Subcutaneous adipose tissue (tissue), 4 donors: ENCODE measurements around the gene RFC4. TPM values are rescaled to one million over a fixed set of nuclear protein-coding genes. Genes with fewer than 3 reads are reported as not detected.

Experiments used
- CTCF ChIP-seq: fragments of 450-650 bp; IDR thresholded peaks from one replicate; pipeline ENCODE4 v1.5.1; 2016; ENCODE audit warnings: low read depth, mild to moderate bottlenecking, control low read depth, antibody characterized with exemption, moderate library complexity
- total RNA-seq, 4 donors: library from RNA; depleted of rRNA; stranded (reverse); fragments of >200 nt; gene quantifications; one replicate each; pipeline ENCODE4 v1.1.0, GENCODE V29; 2016

The RFC4 gene
- total RNA-seq, 4 donors from 2014 or later: 6.4 to 12.8 (median 8.6) TPM

- TF ChIP-seq CTCF: no peak
These were observed 39.5 kb upstream of the RFC4 start for GRCh38 chr3:186845756-186846155.

DNA sequence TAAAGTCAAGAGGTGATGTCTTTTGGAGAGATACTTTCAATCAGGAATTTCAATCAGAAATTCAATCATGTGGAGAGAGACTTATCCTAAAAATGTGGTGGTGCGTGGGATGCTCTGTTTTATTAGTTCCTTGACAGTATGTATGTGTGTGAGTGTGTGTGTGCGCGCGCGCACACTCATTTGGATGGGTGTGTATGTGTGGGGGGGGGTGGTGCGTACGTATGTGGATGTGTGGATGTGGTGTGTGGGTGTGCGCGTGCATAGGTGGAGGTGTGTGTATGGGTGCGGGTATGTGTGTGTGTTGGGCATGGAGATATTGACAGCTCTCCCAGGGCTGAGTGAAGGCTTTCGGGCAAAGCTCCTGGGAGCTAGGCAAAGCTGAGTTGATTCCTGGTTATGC is 38.6 kb upstream of the RFC4 start:
- TF ChIP-seq CTCF: no peak

DNA sequence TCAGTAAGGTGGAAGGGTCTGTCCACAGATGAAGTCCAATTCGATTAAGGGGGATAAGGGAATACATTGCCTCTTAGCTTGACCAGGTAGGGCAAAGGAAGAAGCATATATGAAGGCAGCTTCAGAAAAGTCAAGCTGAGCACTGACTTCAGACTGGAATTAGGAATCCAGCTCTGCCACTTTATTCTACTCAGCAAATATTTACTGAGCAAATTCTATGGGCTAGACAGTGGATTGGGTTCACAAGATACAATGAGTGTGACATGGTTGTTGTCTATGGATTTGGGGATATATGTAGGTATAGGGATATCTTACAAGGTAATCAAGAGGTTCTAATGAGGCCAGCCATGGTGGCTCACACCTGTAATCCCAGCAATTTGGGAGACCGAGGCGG is 36.8 kb upstream of the RFC4 start:
- TF ChIP-seq CTCF: no peak

- TF ChIP-seq CTCF: no peak
These were observed 36.2 kb upstream of the RFC4 start, which contains the start of gene ADIPOQ for GRCh38 chr3:186842426-186843038. Gene ADIPOQ, plus strand, starts transcription at chr3:186842710. Its CDS starts 10,349 bp downstream, at chr3:186853059.

GRCh38 chr3:186841620-186842019 is 35.3 kb upstream of the RFC4 start:
- no peak for TF ChIP-seq CTCF

GRCh38 chr3:186839874-186840641 is 33.8 kb upstream of the RFC4 start:
- TF ChIP-seq CTCF: no peak

DNA sequence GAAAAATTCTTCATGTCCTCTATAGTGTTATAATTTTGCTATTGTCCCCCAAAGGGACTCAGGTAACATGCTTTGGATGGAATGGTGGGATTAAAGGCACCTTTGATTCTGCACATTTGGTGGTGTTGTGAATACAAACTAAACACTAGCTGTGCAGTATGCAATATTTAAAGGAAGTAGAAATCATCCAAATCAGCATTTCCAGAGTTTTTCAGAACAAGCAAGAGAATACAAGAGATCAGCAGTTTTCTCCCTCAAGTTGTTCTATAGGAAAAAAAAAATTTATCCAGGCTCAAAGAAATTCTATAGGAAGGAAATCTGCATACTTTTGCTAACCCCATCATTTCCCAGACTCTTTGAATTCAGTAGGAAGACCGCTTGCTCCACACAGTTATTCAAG is 26.0 kb upstream of the RFC4 start:
- TF ChIP-seq CTCF: no peak
